GM13977 (cell line): ENCODE data around the gene CARD9.

Experiments
- DNase-seq: peaks from one replicate; pipeline ENCODE4 v3.0.0; 2012; ENCODE audit warnings: low spot score
- in situ Hi-C: fragments of 300-500 bp; cut with MboI; formaldehyde crosslinking; loops from one replicate; pipeline ENCODE4 v1.12.0; 2022; ENCODE audit warnings: low sequenced_read_pairs, low pct_unique_long_range_greater_than_20kb, mixed read lengths, inconsistent platforms; ENCODE audit not compliant: unreplicated experiment
- TF ChIP-seq, protein P1 (sequence below): IDR thresholded peaks from 2 replicates; pipeline ENCODE4 v1.5.1; 2012; ENCODE audit warnings: mild to moderate bottlenecking, control low read depth; ENCODE audit not compliant: insufficient read depth; ENCODE audit errors: extremely low read depth, missing control alignments

The CARD9 gene

GRCh38 chr9:136316896-136317676, 56.4 kb downstream of the CARD9 start:
- TF ChIP-seq, protein P1, sequence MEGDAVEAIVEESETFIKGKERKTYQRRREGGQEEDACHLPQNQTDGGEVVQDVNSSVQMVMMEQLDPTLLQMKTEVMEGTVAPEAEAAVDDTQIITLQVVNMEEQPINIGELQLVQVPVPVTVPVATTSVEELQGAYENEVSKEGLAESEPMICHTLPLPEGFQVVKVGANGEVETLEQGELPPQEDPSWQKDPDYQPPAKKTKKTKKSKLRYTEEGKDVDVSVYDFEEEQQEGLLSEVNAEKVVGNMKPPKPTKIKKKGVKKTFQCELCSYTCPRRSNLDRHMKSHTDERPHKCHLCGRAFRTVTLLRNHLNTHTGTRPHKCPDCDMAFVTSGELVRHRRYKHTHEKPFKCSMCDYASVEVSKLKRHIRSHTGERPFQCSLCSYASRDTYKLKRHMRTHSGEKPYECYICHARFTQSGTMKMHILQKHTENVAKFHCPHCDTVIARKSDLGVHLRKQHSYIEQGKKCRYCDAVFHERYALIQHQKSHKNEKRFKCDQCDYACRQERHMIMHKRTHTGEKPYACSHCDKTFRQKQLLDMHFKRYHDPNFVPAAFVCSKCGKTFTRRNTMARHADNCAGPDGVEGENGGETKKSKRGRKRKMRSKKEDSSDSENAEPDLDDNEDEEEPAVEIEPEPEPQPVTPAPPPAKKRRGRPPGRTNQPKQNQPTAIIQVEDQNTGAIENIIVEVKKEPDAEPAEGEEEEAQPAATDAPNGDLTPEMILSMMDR = no peak
- in situ Hi-C loops = no loop called here
- no peak for DNase-seq

GRCh38 chr9:136316271-136316751, 57.2 kb downstream of the CARD9 start:
- in situ Hi-C loops = no loop called here
- TF ChIP-seq, protein P1 = no peak
- DNase-seq = no peak

DNA sequence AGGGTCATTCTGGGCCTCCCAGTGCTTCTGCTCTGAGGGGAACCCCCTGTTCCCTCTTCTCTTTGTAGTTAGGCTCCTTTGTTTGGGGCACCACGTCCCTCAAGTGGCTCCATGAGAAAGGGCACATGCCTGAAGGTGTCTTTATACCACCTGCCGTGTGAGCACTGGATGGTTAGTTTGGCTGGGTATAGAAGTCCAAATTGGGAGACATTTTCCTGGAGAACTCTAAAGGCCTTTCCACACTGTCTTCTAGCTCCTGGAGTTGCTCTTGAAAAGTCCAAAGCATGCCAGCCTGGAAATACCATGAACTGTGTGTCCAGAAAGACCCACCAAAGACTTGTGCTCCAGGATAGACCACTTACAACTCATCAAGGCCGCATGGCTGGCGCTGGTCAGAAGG, 58.5 kb downstream of the CARD9 start:
- TF ChIP-seq, protein P1 = no peak
- DNase-seq = no peak
- in situ Hi-C loops = no loop called here

GRCh38 chr9:136314056-136314416, 59.4 kb downstream of the CARD9 start:
- in situ Hi-C loops = no loop called here
- no peak for DNase-seq
- TF ChIP-seq, protein P1 = no peak
